Type B pancreatic cell (in vitro differentiated cells): ENCODE measurements around the gene STK17A. TPM values are rescaled to one million over a fixed set of nuclear protein-coding genes. Genes with fewer than 3 reads are reported as not detected.

Source experiments
- DNase-seq: peaks from one replicate; pipeline ENCODE4 v3.0.0; 2021; ENCODE audit warnings: mixed read lengths; ENCODE audit not compliant: unreplicated experiment; ENCODE audit errors: extremely low spot score
- H3K27ac Mint-ChIP-seq: 2 replicates; pipeline ENCODE4 v1.8.0; 2021; ENCODE audit warnings: mild to moderate bottlenecking, mixed read lengths
- H3K27me3 Mint-ChIP-seq: 2 replicates; pipeline ENCODE4 v1.8.0; 2021; ENCODE audit warnings: mixed read lengths
- H3K36me3 Mint-ChIP-seq: 2 replicates; pipeline ENCODE4 v1.8.0; 2021; ENCODE audit warnings: mixed read lengths
- H3K4me1 Mint-ChIP-seq: one replicate; pipeline ENCODE4 v1.8.0; 2021; ENCODE audit warnings: mixed read lengths; ENCODE audit not compliant: unreplicated experiment
- H3K4me3 Mint-ChIP-seq: 2 replicates; pipeline ENCODE4 v1.8.0; 2021; ENCODE audit warnings: mild to moderate bottlenecking, mixed read lengths
- H3K9me3 Mint-ChIP-seq: 2 replicates; pipeline ENCODE4 v1.8.0; 2021; ENCODE audit warnings: mixed read lengths
- total RNA-seq: library from RNA; stranded (reverse); gene quantifications from 2 replicates; pipeline ENCODE4 v1.2.1, GENCODE V29; 2021; ENCODE audit warnings: low replicate concordance
- TF ChIP-seq, protein P1 (sequence below): fragments of 200-600 bp; sonication (generic); conservative IDR thresholded peaks from 2 replicates; pipeline ENCODE4 v1.5.0; 2021; ENCODE audit warnings: antibody characterized with exemption, mild to moderate bottlenecking

The STK17A gene
- total RNA-seq, 1 donor from 2014 or later: 11.0 TPM

DNA sequence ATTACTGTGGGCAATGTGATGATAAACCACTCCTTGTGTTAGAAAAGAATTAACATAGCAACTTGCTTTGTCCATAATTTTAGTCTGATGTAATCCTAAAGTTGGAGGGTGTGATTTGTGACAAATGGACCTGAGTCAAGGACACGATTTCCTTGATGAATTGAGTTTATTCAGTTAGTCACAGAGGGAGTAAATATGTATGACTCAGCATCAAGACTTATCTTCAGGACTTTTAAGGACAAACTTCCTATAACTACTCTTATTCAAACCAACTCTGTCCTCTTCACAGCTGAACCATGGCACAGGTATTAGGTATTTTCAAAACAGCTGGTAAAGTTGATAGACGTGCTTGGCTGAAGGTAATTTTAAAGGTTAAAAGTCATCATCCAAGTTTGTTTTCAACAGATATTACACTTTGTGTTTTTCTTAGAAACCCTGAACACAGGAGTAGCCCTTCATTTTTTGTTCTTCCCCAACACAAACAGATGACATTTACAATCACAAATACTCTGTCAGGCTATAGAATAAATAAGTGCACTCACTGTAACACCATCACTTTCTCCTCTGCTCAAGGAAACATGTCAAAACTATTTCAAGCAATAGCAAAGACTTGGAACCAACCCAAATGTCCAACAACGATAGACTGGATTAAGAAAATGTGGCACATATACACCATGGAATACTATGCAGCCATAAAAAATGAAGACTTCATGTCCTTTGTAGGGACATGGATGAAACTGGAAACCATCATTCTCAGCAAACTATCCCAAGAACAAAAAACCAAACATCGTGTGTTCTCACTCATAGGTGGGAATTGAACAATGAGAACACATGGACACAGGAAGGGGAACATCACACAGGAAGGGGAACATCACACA, 91.9 kb downstream of the STK17A start:
- Mint-ChIP-seq H3K4me1 (peaks cover 9% of the 10 kb centered on the region), H3K4me3 (peak overlapping the region; percentile 46), H3K27ac (peak overlapping the region; percentile 93), H3K9me3 (peaks cover 22% of the 10 kb centered on the region), H3K36me3 (peaks cover 28% of the 10 kb centered on the region), H3K27me3 (no peaks in the 10 kb centered on the region)
- TF ChIP-seq, protein P1, sequence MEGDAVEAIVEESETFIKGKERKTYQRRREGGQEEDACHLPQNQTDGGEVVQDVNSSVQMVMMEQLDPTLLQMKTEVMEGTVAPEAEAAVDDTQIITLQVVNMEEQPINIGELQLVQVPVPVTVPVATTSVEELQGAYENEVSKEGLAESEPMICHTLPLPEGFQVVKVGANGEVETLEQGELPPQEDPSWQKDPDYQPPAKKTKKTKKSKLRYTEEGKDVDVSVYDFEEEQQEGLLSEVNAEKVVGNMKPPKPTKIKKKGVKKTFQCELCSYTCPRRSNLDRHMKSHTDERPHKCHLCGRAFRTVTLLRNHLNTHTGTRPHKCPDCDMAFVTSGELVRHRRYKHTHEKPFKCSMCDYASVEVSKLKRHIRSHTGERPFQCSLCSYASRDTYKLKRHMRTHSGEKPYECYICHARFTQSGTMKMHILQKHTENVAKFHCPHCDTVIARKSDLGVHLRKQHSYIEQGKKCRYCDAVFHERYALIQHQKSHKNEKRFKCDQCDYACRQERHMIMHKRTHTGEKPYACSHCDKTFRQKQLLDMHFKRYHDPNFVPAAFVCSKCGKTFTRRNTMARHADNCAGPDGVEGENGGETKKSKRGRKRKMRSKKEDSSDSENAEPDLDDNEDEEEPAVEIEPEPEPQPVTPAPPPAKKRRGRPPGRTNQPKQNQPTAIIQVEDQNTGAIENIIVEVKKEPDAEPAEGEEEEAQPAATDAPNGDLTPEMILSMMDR: no peak
- DNase-seq: no peak

Other genes with a start within 250 kb of the STK17A start
- 49.8 and 75.3 TPM in 2 replicates for gene COA1, start 146.4 kb downstream of the STK17A start, total RNA-seq
- 8.6 and 19.3 TPM in 2 replicates for gene BLVRA, start 175.6 kb downstream of the STK17A start, total RNA-seq